IMR-90 (cell line): ENCODE measurements around the gene DOCK4.

Source experiments
- BHLHE40 ChIP-seq: fragments of 150-350 bp; IDR thresholded peaks from 2 replicates; pipeline ENCODE4 v1.6.1; 2016; ENCODE audit warnings: mild to moderate bottlenecking, low read depth, low read length
- CHD1 ChIP-seq: IDR thresholded peaks from 2 replicates; pipeline ENCODE4 v1.6.1; 2012; ENCODE audit warnings: low read depth, low read length, improper control_type of control experiment
- CTCF ChIP-seq: conservative IDR thresholded peaks from 2 replicates; pipeline ENCODE4 v1.5.1; 2012; ENCODE audit warnings: mild to moderate bottlenecking, low read depth, low read length, improper control_type of control experiment
- ELK1 ChIP-seq: fragments of 150-350 bp; IDR thresholded peaks from 2 replicates; pipeline ENCODE4 v1.6.1; 2016; ENCODE audit warnings: low read depth, mild to moderate bottlenecking, low read length, moderate library complexity, borderline replicate concordance
- MAFK ChIP-seq: IDR thresholded peaks from 2 replicates; pipeline ENCODE4 v1.6.1; 2012; ENCODE audit warnings: low read depth, low read length, improper control_type of control experiment
- POLR2A ChIP-seq: IDR thresholded peaks from 2 replicates; pipeline ENCODE4 v1.6.1; 2012; ENCODE audit warnings: mild to moderate bottlenecking, low read depth, low read length
- RAD21 ChIP-seq: IDR thresholded peaks from 2 replicates; pipeline ENCODE4 v1.6.1; 2012; ENCODE audit warnings: low read length, improper control_type of control experiment
- RCOR1 ChIP-seq: IDR thresholded peaks from 2 replicates; pipeline ENCODE4 v1.6.1; 2012; ENCODE audit warnings: mild to moderate bottlenecking, low read length, improper control_type of control experiment; ENCODE audit not compliant: insufficient replicate concordance
- RFX5 ChIP-seq: IDR thresholded peaks from 2 replicates; pipeline ENCODE4 v1.8.0; 2012; ENCODE audit warnings: low read depth, mild to moderate bottlenecking, low read length, moderate library complexity

- TF ChIP-seq RAD21: no peak
- no peak for TF ChIP-seq CTCF
- TF ChIP-seq MAFK: no peak
- no peak for TF ChIP-seq POLR2A
- TF ChIP-seq ELK1: no peak
- TF ChIP-seq CHD1: no peak
- TF ChIP-seq RCOR1: no peak
- TF ChIP-seq BHLHE40: no peak
- no peak for TF ChIP-seq RFX5
These were observed 75.3 kb downstream of the DOCK4 start for GRCh38 chr7:112130729-112131410.
